PC-9 (cell line): ENCODE measurements around the gene PCDH9. TPM values are rescaled to one million over a fixed set of nuclear protein-coding genes. Genes with fewer than 3 reads are reported as not detected.

ENCODE experiments used
- BruUV-seq: library from RNA; stranded (reverse); fragments of 400-500 nt; replicated peaks from 2 replicates; lab custom pipeline; 2021; lab: Mats Ljungman, UMichigan
- CTCF ChIA-PET: fragments of 300-600 bp; sonication (Branson Sonifier 250); formaldehyde crosslinking; loops from one replicate; lab custom pipeline; 2022; ENCODE audit warnings: antibody characterized with exemption; lab: Charles Lee
- POLR2A ChIA-PET: fragments of 300-600 bp; sonication (Branson Sonifier 250); formaldehyde crosslinking; loops from one replicate; lab custom pipeline; 2022; ENCODE audit warnings: antibody characterized with exemption; ENCODE audit not compliant: unreplicated experiment; lab: Charles Lee
- DNase-seq, 2 experiments: peaks; one replicate each; pipeline versions ENCODE4 v3.0.0 to v3.0.0-alpha.2; 2015 to 2022; ENCODE audit warnings: mixed read lengths in 1 of 2
- H2AFZ ChIP-seq: fragments of 200-600 bp; sonication (generic); 2 replicates; pipeline ENCODE4 v1.8.1; 2017; ENCODE audit warnings: antibody characterized with exemption
- H3F3A ChIP-seq: fragments of 200-600 bp; sonication (generic); 2 replicates; pipeline ENCODE4 v1.8.1; 2017; ENCODE audit warnings: antibody characterized with exemption, mild to moderate bottlenecking, low read depth; ENCODE audit not compliant: insufficient read depth
- H3K27ac ChIP-seq: fragments of 200-600 bp; sonication (generic); 2 replicates; pipeline ENCODE4 v1.6.1; 2016; ENCODE audit warnings: mixed run types
- H3K27me3 ChIP-seq: fragments of 200-600 bp; sonication (generic); 2 replicates; pipeline ENCODE4 v1.6.1; 2016; ENCODE audit warnings: low read depth, mixed run types; ENCODE audit not compliant: insufficient read depth
- H3K36me3 ChIP-seq: fragments of 200-600 bp; sonication (generic); 2 replicates; pipeline ENCODE4 v1.6.1; 2016; ENCODE audit warnings: low read depth, mixed run types
- H3K4me1 ChIP-seq: fragments of 200-600 bp; sonication (generic); replicated peaks from 2 replicates; pipeline ENCODE4 v1.6.1; 2016; ENCODE audit warnings: mixed run types; ENCODE audit not compliant: insufficient read depth
- H3K4me2 ChIP-seq: fragments of 200-600 bp; sonication (generic); 2 replicates; pipeline ENCODE4 v1.6.1; 2017; ENCODE audit warnings: mixed run types
- H3K4me3 ChIP-seq: fragments of 200-600 bp; sonication (generic); 2 replicates; pipeline ENCODE4 v1.6.1; 2016; ENCODE audit warnings: mixed run types
- H3K79me2 ChIP-seq: fragments of 200-600 bp; sonication (generic); 2 replicates; pipeline ENCODE4 v1.6.1; 2017; ENCODE audit warnings: low read depth, mixed run types
- H3K9me2 ChIP-seq: fragments of 200-600 bp; sonication (generic); 2 replicates; pipeline ENCODE4 v1.8.1; 2017; ENCODE audit warnings: mild to moderate bottlenecking; ENCODE audit not compliant: insufficient read depth
- H3K9me3 ChIP-seq: fragments of 200-600 bp; sonication (generic); 2 replicates; pipeline ENCODE4 v1.8.1; 2016; ENCODE audit warnings: low read depth; ENCODE audit not compliant: insufficient read depth
- H4K20me1 ChIP-seq: fragments of 200-600 bp; sonication (generic); 2 replicates; pipeline ENCODE4 v1.8.1; 2017; ENCODE audit not compliant: insufficient read depth
- EZH2 ChIP-seq: fragments of 200-600 bp; sonication (generic); IDR thresholded peaks from 2 replicates; pipeline ENCODE4 v1.8.0; 2017; ENCODE audit warnings: antibody characterized with exemption, low read depth
- intact Hi-C: fragments of 100-400 bp; cut with micrococcal nuclease; formaldehyde crosslinking; loops from one replicate; pipeline ENCODE4 v1.10.0; 2022; ENCODE audit not compliant: unreplicated experiment
- total RNA-seq: library from RNA; stranded (reverse); gene quantifications from 2 replicates; pipeline ENCODE4 v1.2.3, GENCODE V29; 2021
- TF ChIP-seq, protein P1 (sequence below): fragments of 200-600 bp; sonication (generic); conservative IDR thresholded peaks from 2 replicates; pipeline ENCODE4 v1.6.1; 2017; ENCODE audit warnings: mixed run types, antibody characterized with exemption, mild to moderate bottlenecking, moderate library complexity

Gene PCDH9
- total RNA-seq, 1 experiment from 2014 or later: 0.37 TPM

GRCh38 chr13:66402066-66402465 lies 828.1 kb downstream of the PCDH9 start:
- CTCF ChIA-PET: no interaction called here
- intact Hi-C loops: no loop called here

DNA sequence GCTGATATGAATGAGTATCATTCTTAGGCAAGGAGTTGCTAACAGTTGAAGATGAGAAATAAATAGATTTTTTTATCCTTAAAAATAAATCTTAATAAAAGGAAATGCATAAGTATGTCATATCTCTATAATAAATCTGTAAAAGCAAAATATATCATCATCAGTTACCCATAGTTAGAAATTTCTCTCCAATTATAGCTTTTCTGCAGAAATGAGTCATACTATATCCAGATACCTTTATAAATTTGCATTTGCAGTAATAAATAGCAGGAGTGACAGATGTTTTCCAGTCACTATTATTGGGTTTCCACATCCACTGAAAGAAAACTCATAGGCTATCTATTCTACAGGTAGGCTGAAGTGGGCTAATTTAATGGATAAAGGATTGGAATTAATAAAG lies 829.8 kb downstream of the PCDH9 start:
- H3K36me3 ChIP-seq: no peaks in the 10 kb centered on the region
- ChIA-PET POLR2A (no interaction called here), CTCF (no interaction called here)
- no peak overlapping the region for H3K4me2 ChIP-seq
- no peaks in the 10 kb centered on the region for H3K9me2 ChIP-seq
- H3F3A ChIP-seq: no peaks in the 10 kb centered on the region
- TF ChIP-seq, protein P1, sequence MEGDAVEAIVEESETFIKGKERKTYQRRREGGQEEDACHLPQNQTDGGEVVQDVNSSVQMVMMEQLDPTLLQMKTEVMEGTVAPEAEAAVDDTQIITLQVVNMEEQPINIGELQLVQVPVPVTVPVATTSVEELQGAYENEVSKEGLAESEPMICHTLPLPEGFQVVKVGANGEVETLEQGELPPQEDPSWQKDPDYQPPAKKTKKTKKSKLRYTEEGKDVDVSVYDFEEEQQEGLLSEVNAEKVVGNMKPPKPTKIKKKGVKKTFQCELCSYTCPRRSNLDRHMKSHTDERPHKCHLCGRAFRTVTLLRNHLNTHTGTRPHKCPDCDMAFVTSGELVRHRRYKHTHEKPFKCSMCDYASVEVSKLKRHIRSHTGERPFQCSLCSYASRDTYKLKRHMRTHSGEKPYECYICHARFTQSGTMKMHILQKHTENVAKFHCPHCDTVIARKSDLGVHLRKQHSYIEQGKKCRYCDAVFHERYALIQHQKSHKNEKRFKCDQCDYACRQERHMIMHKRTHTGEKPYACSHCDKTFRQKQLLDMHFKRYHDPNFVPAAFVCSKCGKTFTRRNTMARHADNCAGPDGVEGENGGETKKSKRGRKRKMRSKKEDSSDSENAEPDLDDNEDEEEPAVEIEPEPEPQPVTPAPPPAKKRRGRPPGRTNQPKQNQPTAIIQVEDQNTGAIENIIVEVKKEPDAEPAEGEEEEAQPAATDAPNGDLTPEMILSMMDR: no peak
- BruUV-seq: no TSS peak
- no peaks in the 10 kb centered on the region for H4K20me1 ChIP-seq
- H3K9me3 ChIP-seq: no peaks in the 10 kb centered on the region
- no peaks in the 10 kb centered on the region for H3K4me1 ChIP-seq
- H3K79me2 ChIP-seq: no peaks in the 10 kb centered on the region
- H3K27ac ChIP-seq: no peak overlapping the region
- no peak for DNase-seq
- no peak overlapping the region for H3K4me3 ChIP-seq
- intact Hi-C loops: no loop called here
- H3K27me3 ChIP-seq: no peaks in the 10 kb centered on the region
- no peak overlapping the region for H2AFZ ChIP-seq

More at GRCh38 chr13:66402066-66402465, 828.1 kb downstream of the PCDH9 start:
- Histone ChIP-seq H3K4me1 (peaks cover 10% of the 10 kb centered on the region), H3K79me2 (no peaks in the 10 kb centered on the region), H4K20me1 (no peaks in the 10 kb centered on the region), H3F3A (no peaks in the 10 kb centered on the region), H3K9me3 (no peaks in the 10 kb centered on the region), H3K36me3 (no peaks in the 10 kb centered on the region), H3K27me3 (no peaks in the 10 kb centered on the region), H3K4me2 (no peak overlapping the region), H2AFZ (no peak overlapping the region), H3K4me3 (no peak overlapping the region), H3K9me2 (no peaks in the 10 kb centered on the region), H3K27ac (no peak overlapping the region)
- BruUV-seq: no TSS peak
- no peak for TF ChIP-seq EZH2
- TF ChIP-seq, protein P1: no peak
- POLR2A ChIA-PET: no interaction called here
- DNase-seq: no peak

DNA sequence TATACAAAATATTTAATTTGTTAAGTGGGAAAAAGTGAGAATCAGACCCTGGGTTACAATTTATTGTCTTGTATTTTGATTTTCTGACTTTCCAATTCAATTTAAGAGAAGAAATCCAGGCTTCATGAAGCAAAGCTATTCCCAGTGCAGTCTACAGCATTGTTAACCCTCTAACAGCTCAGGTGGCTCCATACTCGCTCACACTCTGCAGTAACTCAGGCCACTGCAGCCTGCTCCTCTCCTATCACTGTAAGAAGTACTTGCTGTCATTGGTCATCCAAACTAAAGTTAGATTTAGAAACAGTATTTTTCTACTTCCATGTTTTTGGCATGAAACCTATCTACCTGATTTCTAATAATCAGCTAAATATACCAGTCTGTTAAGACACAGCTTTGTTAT lies 830.3 kb downstream of the PCDH9 start:
- no peaks in the 10 kb centered on the region for H3K9me2 ChIP-seq
- H3K79me2 ChIP-seq: no peaks in the 10 kb centered on the region
- H3K27ac ChIP-seq: no peak overlapping the region
- H3K4me2 ChIP-seq: no peak overlapping the region
- no peak overlapping the region for H2AFZ ChIP-seq
- no TSS peak for BruUV-seq
- H4K20me1 ChIP-seq: no peaks in the 10 kb centered on the region
- no peaks in the 10 kb centered on the region for H3F3A ChIP-seq
- ChIA-PET CTCF (no interaction called here), POLR2A (no interaction called here)
- H3K4me3 ChIP-seq: no peak overlapping the region
- no peaks in the 10 kb centered on the region for H3K4me1 ChIP-seq
- no peaks in the 10 kb centered on the region for H3K36me3 ChIP-seq
- no peaks in the 10 kb centered on the region for H3K27me3 ChIP-seq
- intact Hi-C loops: no loop called here
- DNase-seq: no peak
- H3K9me3 ChIP-seq: no peaks in the 10 kb centered on the region
- TF ChIP-seq, protein P1: no peak
- TF ChIP-seq EZH2: no peak
